Measurements from ENCODE around the gene DLX1. TPM values are rescaled to one million over a fixed set of nuclear protein-coding genes. Genes with fewer than 3 reads are reported as not detected.

Gene DLX1
- total and polyA plus RNA-seq, 2 of the 8 experiments (the other 6 are each of a cell fraction or from before 2014, with no cell fraction given): 0.11 TPM; not detected in 1

- Histone ChIP-seq H3K4ac (replicated peaks; ENCODE audit: insufficient read length, low read depth, low read length) (no peak overlapping the region), H3K14ac (ENCODE audit: insufficient read length) (no peak overlapping the region), H3K18ac (ENCODE audit: extremely low read depth, low read length) (no peak overlapping the region), H3K23ac (ENCODE audit: insufficient read length) (no peak overlapping the region), H4K8ac (ENCODE audit: extremely low read depth, insufficient read depth, low read length) (no peak overlapping the region), H3K36me3 (ENCODE audit: control insufficient read depth in 2 of 4, insufficient read depth in 4 of 4, low read length in 3 of 4) (no peaks in the 10 kb centered on the region), H3K9ac (replicated peaks in 1 of 4; ENCODE audit: extremely low read depth in 1 of 4, low read depth in 3 of 4, low read length in 3 of 4) (no peak overlapping the region), H2BK5ac (ENCODE audit: low read depth, low read length) (no peak overlapping the region), H4K20me1 (replicated peaks in 1 of 2; ENCODE audit: control insufficient read depth in 1 of 2, insufficient read depth in 2 of 2, low read length in 2 of 2) (no peaks in the 10 kb centered on the region), H3K27me3 (replicated peaks in 1 of 4; ENCODE audit: control insufficient read depth in 3 of 4, extremely low read depth in 1 of 4, insufficient read depth in 3 of 4, low read length in 3 of 4) (no peaks in the 10 kb centered on the region; a peak in 2 of 7 replicates), H2BK15ac (ENCODE audit: low read length) (no peak overlapping the region), H2AFZ (ENCODE audit: low read length) (no peak overlapping the region), H2AK5ac (ENCODE audit: low read depth, low read length) (no peak overlapping the region), H3K56ac (replicated peaks; ENCODE audit: insufficient read length, low read depth, low read length) (no peak overlapping the region), H2BK20ac (ENCODE audit: low read length) (no peak overlapping the region), H3K4me2 (ENCODE audit: insufficient read depth in 1 of 2, low read depth in 2 of 2, low read length in 2 of 2) (no peak overlapping the region), H3K27ac (ENCODE audit: low read depth, low read length) (no peak overlapping the region), H3K23me2 (ENCODE audit: low read depth, low read length) (no peaks in the 10 kb centered on the region), H4K91ac (replicated peaks; ENCODE audit: insufficient read length, low read length) (no peak overlapping the region), H3K79me1 (ENCODE audit: low read depth, low read length) (no peaks in the 10 kb centered on the region), H4K5ac (ENCODE audit: insufficient read length, low read depth, low read length) (no peak overlapping the region), H3K79me2 (ENCODE audit: control insufficient read depth in 1 of 2, insufficient read depth in 2 of 2, low read length in 2 of 2) (no peaks in the 10 kb centered on the region), H3K4me1 (replicated peaks in 1 of 4; ENCODE audit: control insufficient read depth in 3 of 4, insufficient read depth in 4 of 4, low read length in 3 of 4) (peaks cover 0 to 4% (median 2%) of the 10 kb centered on the region in 4 experiments; a peak in 2 of 7 replicates), H3K4me3 (ENCODE audit: extremely low read depth in 1 of 4, insufficient read depth in 2 of 4, low read depth in 3 of 4, low read length in 4 of 4) (no peak overlapping the region), H2BK12ac (ENCODE audit: low read depth, low read length) (no peak overlapping the region), H2BK120ac (replicated peaks; ENCODE audit: low read depth, low read length) (no peak overlapping the region), H3K9me3 (ENCODE audit: insufficient read depth in 2 of 2, low read depth in 1 of 2, low read length in 1 of 2) (no peaks in the 10 kb centered on the region)
- ChIA-PET POLR2A (ENCODE audit: partially characterized antibody) (no interaction called here), CTCF (ENCODE audit: partially characterized antibody) (interaction anchor here (2.8 kb wide), 1 partner anchor 11 kb away, joined by 15 read pairs; no protein-coding TSS in a partner anchor)
- 98% methylated on average over 2 of the region's 2 CpGs; no CpG with 5 or more reads in 1 of the 2 experiments for WGBS, 2 experiments (ENCODE audit: extremely low coverage in 1 of 2, insufficient coverage in 1 of 2, insufficient read length in 1 of 2, insufficient replicate concordance in 2 of 2, low coverage in 1 of 2, low lambda C conversion rate in 2 of 2, missing lambda C conversion rate in 1 of 2)
- no peak for DNase-seq (ENCODE audit: low read depth in 1 of 2, low spot score in 2 of 2)
- TF ChIP-seq CBX5 (IDR thresholded peaks at IDR 0.05; ENCODE audit: low read depth, low read length) (no peak), GTF2F1 (IDR thresholded peaks at IDR 0.05; ENCODE audit: borderline replicate concordance, low read depth, low read length) (no peak), CHD1 (IDR thresholded peaks at IDR 0.05; ENCODE audit: low read depth, low read length) (no peak), TEAD4 (IDR thresholded peaks at IDR 0.05; ENCODE audit: low read depth, low read length) (no peak), CREB1 (IDR thresholded peaks at IDR 0.05) (no peak), EGR1 (IDR thresholded peaks at IDR 0.05; ENCODE audit: borderline replicate concordance, low read depth, low read length) (no peak)
- FAIRE-seq: no peak
Measured at GRCh38 chr2:172137943-172138342, 52.6 kb downstream of the DLX1 start.

Data from H1 (cell line).